GM19324 (cell line): ENCODE data around the gene PARD3.

Source experiments
- ATAC-seq: cut with Tn5 transposase; IDR thresholded peaks from one replicate; pipeline ENCODE4 v1.9.1; 2021; ENCODE audit warnings: mild to moderate bottlenecking, moderate library complexity; ENCODE audit not compliant: unreplicated experiment, low FRiP score

The PARD3 gene

GRCh38 chr10:34484164-34484563 is 330.9 kb downstream of the PARD3 start:
- no peak for ATAC-seq

GRCh38 chr10:34480345-34480744 is 334.8 kb downstream of the PARD3 start:
- no peak for ATAC-seq

GRCh38 chr10:34479520-34480179 is 335.4 kb downstream of the PARD3 start:
- ATAC-seq: no peak

GRCh38 chr10:34477249-34477648 is 337.8 kb downstream of the PARD3 start:
- no peak for ATAC-seq

- ATAC-seq: no peak
Observed at GRCh38 chr10:34476608-34477007, 338.5 kb downstream of the PARD3 start.

- ATAC-seq: no peak
Observed at GRCh38 chr10:34475786-34476185, 339.3 kb downstream of the PARD3 start.

- no peak for ATAC-seq
Observed at GRCh38 chr10:34475274-34475646, 339.8 kb downstream of the PARD3 start.

- ATAC-seq: no peak
Observed at GRCh38 chr10:34474555-34475273, 340.4 kb downstream of the PARD3 start.

- no peak for ATAC-seq
Observed at GRCh38 chr10:34474009-34474376, 341.1 kb downstream of the PARD3 start.

- ATAC-seq: no peak
Observed at GRCh38 chr10:34473174-34474008, 341.7 kb downstream of the PARD3 start.

GRCh38 chr10:34470307-34470706 is 344.8 kb downstream of the PARD3 start:
- ATAC-seq: no peak

GRCh38 chr10:34469446-34469845 is 345.6 kb downstream of the PARD3 start:
- no peak for ATAC-seq

GRCh38 chr10:34467902-34468301 is 347.2 kb downstream of the PARD3 start:
- no peak for ATAC-seq

GRCh38 chr10:34467364-34467763 is 347.7 kb downstream of the PARD3 start:
- ATAC-seq: no peak

- ATAC-seq: no peak
Observed at GRCh38 chr10:34465678-34466077, 349.4 kb downstream of the PARD3 start.

GRCh38 chr10:34464591-34464990 is 350.5 kb downstream of the PARD3 start:
- ATAC-seq: no peak

GRCh38 chr10:34464000-34464399 is 351.1 kb downstream of the PARD3 start:
- ATAC-seq: no peak

GRCh38 chr10:34462993-34463392 is 352.1 kb downstream of the PARD3 start:
- no peak for ATAC-seq

- no peak for ATAC-seq
Observed at GRCh38 chr10:34462056-34462455, 353.0 kb downstream of the PARD3 start.

GRCh38 chr10:34454590-34455261 is 360.4 kb downstream of the PARD3 start:
- ATAC-seq: no peak

GRCh38 chr10:34449836-34450235 is 365.3 kb downstream of the PARD3 start:
- no peak for ATAC-seq
